Endometrium (tissue), 2 donors: Measurements from ENCODE around the gene ZNF581.

Source experiments
- FAIRE-seq: peaks from 2 replicates; lab custom pipeline; 2012; peaks lifted over from hg19 to GRCh38; lab: Jason Lieb, UNC
- donor health status: control.
- donor health status: control.

ZNF581 gene

GRCh38 chr19:55649268-55650125 is 6.0 kb downstream of the ZNF581 start:
- no peak for FAIRE-seq

DNA sequence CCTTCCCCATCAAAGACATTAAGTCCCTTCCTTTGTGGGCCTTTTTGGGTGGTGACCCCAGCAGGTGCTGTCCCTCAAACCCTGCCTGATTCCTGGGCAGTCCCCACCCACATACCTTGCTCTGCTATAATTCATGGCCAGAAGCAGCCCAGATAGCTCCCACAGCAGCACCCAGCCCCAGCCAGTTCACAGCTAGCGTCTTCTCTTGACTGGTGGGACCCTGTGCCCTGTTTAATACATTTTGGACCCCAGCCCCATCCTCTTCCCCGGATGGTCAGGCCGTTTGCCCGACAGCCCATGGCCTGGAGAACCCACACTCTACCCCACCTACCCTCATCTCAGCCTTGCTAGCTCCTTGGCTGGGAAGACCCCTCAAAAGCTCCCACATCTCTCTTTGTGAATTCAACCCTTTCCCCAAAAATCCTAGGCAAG is 6.7 kb downstream of the ZNF581 start:
- no peak for FAIRE-seq

GRCh38 chr19:55650602-55651230 is 7.3 kb downstream of the ZNF581 start:
- no peak for FAIRE-seq

DNA sequence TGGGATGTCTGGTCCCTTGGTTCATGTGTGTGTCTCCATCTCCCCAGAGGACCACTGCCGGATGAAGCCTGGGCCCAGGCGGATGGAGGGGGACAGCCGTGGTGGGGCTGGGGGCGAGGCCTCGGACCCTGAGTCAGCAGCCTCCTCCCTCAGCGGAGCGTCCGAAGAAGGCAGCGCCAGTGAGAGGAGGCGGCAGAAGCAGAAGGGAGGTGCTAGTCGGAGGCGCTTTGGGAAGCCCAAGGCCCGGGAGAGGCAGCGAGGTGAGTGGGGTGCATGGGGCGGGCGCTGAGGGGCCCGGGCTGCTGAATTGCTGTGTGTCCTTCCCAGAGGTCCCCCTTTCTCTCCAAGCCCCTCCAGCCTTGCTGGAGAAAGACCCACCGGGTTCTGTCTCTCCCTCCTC is 7.8 kb downstream of the ZNF581 start:
- FAIRE-seq = no peak

- FAIRE-seq = no peak
Observed at GRCh38 chr19:55652311-55653128, 9.1 kb downstream of the ZNF581 start.

DNA sequence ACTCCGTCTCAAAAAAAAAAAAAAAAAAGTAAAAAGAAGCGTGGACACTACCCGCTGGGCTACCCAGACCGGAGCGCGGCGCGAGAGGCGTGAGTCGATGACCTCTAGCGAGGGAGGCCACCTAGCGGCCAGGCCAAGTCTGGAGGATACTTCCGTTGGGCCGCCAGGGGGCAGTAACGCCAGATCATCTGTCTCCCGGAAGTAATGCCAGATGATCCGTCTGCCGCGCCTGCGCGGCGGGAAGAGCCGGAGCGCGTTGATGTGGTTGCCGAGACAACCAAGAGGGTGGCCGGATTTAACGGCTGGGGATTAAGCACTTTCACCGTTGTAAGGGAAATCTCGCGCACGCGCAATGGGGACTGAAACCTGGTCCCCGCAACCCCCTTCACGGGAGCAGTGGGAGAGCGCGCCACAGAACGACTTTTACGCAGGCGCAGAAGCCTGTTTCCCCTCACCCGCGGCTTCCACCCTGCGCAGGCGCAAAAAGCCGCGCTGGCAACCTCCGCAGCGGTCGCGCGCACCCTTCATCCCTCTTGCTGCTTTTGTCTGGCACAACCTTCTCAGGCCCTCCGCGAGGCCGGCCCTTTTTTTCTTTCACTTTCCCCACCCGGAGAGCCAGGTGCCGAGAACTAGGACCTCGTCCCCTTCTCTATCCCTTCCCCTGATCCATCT is 10.3 kb downstream of the ZNF581 start:
- FAIRE-seq = no peak

- peak; percentile 97 for FAIRE-seq
Observed at GRCh38 chr19:55654323-55654867, 10.9 kb downstream of the ZNF581 start.

GRCh38 chr19:55654868-55655647 is 11.6 kb downstream of the ZNF581 start, which contains the start of gene U2AF2:
TSS of gene U2AF2 (plus strand) at chr19:55655035. CDS start at chr19:55655105, 70 bp downstream.
- no peak for FAIRE-seq

DNA sequence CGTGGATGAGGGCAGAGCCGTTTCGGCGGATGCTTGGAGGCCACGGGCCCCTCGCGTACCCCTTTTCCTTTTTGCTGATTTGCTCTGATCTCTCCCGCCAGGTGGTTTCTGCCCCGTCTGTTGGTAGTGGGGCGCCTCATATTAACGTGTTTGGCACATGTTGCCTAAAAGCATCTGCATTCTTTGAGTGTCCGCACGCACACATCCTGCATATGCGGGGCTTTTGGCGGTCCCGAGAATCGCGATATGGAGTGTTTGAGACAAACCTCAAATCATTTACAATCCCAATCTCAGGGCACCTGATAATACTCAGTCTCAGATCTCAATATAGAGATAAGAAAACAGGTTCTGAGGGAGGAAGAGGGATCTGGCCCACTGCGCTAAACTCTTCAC is 12.2 kb downstream of the ZNF581 start:
- FAIRE-seq = no peak

DNA sequence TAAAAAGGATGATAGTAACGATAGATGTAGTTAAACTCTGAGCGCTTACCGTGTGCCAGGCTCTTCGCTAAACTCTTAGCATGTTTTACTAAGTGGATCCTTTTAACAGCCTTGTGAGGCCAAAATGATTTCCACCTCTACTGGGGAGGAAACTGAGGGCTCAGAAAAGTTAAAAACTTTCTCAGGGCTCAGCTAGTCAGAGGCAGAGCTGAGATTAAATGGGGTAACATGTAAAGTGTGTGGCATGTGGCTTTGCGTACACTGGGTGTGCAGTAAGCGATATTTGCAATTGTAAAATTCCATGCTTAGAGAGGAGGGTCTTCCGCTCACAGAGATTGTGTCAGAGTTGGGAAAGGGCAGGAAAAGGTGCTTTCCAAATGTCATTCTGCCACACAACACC is 13.1 kb downstream of the ZNF581 start:
- FAIRE-seq = no peak

- no peak for FAIRE-seq
Observed at GRCh38 chr19:55656988-55657747, 13.7 kb downstream of the ZNF581 start.

GRCh38 chr19:55658846-55659459 is 15.5 kb downstream of the ZNF581 start:
- FAIRE-seq = no peak

- FAIRE-seq = no peak
Observed at GRCh38 chr19:55659822-55660221, 16.4 kb downstream of the ZNF581 start.

DNA sequence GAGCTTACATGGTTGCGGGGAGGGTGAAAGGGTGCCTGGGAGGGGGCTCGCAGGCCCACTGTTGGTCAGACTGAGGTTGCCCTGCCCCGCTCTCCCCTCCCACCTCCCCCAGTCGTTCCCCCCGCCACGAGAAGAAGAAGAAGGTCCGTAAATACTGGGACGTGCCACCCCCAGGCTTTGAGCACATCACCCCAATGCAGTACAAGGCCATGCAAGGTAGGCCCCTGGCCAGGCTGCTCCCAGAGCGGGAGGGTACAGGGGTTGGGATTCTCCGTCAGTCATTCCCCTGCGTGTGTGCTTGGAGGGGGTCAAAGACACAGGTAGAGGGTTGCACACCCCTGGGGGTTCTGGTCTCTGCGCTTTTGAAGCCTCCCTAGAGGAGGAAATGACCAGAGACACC is 17.0 kb downstream of the ZNF581 start:
- no peak for FAIRE-seq

DNA sequence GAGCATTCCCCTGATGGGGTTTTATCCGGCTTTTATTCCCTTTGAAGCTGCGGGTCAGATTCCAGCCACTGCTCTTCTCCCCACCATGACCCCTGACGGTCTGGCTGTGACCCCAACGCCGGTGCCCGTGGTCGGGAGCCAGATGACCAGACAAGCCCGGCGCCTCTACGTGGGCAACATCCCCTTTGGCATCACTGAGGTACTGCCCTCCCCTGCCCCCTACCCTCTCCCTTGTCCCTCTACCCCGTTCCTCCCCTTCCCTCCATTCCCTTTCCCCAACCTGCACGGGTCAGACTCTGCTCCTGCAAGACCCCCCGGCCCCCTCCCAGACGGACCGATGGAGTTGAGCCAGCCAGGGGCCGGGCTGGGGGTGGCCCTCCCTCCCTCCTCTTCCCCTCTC is 17.5 kb downstream of the ZNF581 start:
- no peak for FAIRE-seq

- no peak for FAIRE-seq
Observed at GRCh38 chr19:55661826-55662225, 18.4 kb downstream of the ZNF581 start.

DNA sequence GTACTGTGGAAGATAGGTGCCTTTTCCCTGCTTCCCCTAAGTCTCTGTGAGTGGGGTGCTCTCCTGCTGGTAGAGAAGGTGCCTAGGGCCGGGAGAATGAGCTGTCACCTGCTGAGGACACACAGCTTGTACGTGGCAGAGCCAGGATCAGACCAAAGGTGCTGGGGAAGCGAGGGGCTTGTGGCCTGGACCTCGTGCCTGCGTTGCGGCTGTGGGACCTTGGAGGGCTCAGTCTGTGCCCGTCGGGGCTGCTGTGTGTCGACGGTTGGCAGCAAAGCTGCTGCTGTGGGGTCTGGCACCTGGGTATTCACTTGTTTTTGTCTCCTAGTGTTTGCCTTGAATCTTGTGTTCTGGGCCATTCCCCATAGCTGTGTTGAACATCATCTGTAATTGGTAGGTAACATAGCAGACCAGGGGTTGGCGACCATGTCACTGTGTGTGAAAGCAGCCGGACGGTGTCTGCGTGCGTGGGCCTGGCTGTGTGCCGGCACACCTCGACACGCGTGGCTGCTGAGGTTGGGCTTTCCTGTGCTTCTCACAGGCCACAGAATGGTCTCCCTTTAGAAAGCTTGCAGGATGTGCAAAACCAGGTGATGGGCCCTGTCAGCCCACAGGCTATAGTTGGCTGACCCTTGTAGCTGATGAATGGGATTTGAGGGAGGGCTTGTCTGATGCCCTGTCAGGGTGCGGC is 20.5 kb downstream of the ZNF581 start:
- no peak for FAIRE-seq

DNA sequence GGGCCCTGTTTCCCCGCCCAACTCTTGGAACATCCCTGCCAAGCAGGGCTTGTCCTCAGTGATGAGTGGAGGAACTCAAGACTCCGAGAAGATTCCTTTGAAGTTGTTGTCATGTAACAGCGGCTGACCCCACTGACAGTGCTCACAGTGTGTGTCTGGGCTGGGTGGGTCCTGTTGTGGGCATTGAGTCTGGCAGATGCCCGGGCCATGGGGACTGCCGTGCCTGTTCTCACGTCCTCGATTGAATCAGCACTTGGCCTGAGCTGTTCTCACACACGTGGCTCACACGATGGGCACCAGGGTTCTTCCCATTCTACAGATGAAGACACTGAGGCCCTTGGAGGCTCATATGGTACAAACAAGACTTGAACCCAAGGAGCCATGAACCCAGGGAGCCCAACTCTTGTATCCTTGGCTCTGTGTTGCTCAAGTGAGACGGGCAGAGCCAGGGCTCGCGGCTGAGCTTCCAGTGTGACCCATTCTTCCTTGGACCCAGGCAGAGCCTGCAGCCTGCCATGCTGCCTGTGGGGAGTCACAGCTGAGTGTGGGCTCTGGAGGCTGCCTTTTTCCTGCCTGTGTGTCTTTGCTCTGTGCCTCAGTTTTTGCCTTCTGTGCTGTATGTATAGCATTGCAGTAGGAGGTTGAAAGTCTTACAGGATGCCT is 23.0 kb downstream of the ZNF581 start:
- FAIRE-seq = no peak

GRCh38 chr19:55667006-55667381 is 23.5 kb downstream of the ZNF581 start:
- FAIRE-seq = no peak
